Mononuclear cell (primary cell): Measurements from ENCODE around the gene TOR2A. TPM values are rescaled to one million over a fixed set of nuclear protein-coding genes. Genes with fewer than 3 reads are reported as not detected.
A peak's percentile ranks its signal among the peaks of the same experiment; 100 is the strongest.

Source experiments
- H3K27me3 ChIP-seq: 2 replicates; pipeline ENCODE4 v1.6.0; 2011; ENCODE audit warnings: low read length, control low read depth; ENCODE audit not compliant: insufficient read depth
- H3K4me1 ChIP-seq: 2 replicates; pipeline ENCODE4 v1.5.1; 2011; ENCODE audit warnings: mild to moderate bottlenecking, low read length, control low read depth; ENCODE audit not compliant: insufficient read depth
- H3K4me3 ChIP-seq: 2 replicates; pipeline ENCODE4 v1.5.1; 2011; ENCODE audit warnings: mild to moderate bottlenecking, low read length, moderate library complexity
- H3K9me3 ChIP-seq: 2 replicates; pipeline ENCODE4 v1.5.1; 2011; ENCODE audit warnings: low read depth, mild to moderate bottlenecking, control low read depth, low read length
- total RNA-seq: library from RNA; depleted of rRNA; stranded (reverse); fragments of >200 nt; gene quantifications from one replicate; pipeline ENCODE4 v1.2.3, GENCODE V29; 2012

TOR2A gene
- total RNA-seq, 1 donor = 13.4 TPM

GRCh38 chr9:127722055-127722745 lies 12.9 kb downstream of the TOR2A start:
- no peaks in the 10 kb centered on the region for H3K27me3 ChIP-seq
- no peak overlapping the region for H3K4me3 ChIP-seq
- peaks cover 20% of the 10 kb centered on the region for H3K4me1 ChIP-seq
- no peaks in the 10 kb centered on the region for H3K9me3 ChIP-seq

GRCh38 chr9:127721391-127721821 lies 13.7 kb downstream of the TOR2A start:
- Histone ChIP-seq H3K9me3 (no peaks in the 10 kb centered on the region), H3K4me3 (no peak overlapping the region), H3K4me1 (peaks cover 21% of the 10 kb centered on the region), H3K27me3 (no peaks in the 10 kb centered on the region)

- Histone ChIP-seq H3K27me3 (no peaks in the 10 kb centered on the region), H3K4me1 (peaks cover 26% of the 10 kb centered on the region), H3K9me3 (no peaks in the 10 kb centered on the region), H3K4me3 (no peak overlapping the region)
Observed at GRCh38 chr9:127720865-127721227, 14.2 kb downstream of the TOR2A start.

DNA sequence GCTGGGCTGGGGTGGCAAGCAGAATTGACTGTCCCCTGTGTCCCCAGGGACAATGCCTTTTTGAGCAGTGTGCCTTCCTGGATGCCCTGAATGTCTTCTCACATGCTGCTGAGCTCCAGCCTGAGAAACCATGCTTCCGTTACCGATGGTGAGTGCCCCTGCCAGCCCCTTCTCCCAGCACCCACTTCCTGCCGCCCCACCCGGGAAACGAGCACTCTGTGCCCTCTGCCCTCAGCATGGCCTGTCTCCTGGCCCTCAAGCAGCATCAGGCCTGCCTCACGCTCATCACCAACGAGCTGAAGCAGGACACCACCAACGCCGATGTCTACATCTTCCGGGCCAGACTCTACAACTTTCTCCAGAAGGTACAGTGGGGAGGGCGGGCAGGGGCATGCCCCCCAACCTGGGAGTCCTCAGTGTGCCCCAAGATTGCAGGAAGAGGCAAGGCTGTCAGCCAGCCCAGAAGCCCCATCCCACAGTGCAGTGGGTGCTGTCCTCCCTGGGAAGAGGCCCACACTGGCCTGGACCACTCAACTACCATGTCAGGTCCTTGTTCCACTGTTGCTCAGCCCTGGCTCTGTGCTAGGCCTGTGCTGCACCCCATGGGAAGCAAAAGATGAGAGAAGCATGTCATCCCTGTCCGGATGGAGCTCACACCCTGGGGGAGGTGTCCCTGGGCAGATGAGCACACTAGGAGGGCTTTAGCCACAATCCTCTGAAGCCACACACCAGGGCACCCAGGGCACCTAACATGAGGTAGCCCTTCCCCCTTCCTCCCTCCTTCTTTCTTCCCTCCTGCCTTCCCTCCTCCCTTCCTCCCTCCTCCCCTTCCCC lies 14.8 kb downstream of the TOR2A start:
- H3K9me3 ChIP-seq = no peaks in the 10 kb centered on the region
- H3K4me1 ChIP-seq = peaks cover 27% of the 10 kb centered on the region
- H3K4me3 ChIP-seq = no peak overlapping the region
- no peaks in the 10 kb centered on the region for H3K27me3 ChIP-seq

DNA sequence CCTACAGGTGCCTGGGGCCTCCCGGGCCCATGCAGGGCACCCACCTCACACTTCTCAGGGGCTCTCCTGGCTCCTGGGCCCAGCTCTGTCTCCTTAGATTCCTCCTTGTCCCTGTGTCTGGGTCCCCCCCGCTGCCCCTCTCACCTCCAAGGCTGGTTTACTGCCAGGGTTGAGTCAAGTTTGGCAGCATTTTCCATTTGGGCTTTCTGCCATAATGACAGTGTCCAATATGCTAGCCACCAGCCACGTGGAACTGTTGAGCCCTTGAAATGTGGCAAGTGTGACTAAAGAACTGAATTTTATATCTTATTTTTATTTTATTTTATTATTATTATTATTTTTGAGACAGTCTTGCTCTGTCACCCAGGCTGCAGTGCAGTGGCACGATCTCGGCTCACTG lies 17.3 kb downstream of the TOR2A start:
- Histone ChIP-seq H3K9me3 (no peaks in the 10 kb centered on the region), H3K4me3 (no peak overlapping the region), H3K27me3 (no peaks in the 10 kb centered on the region), H3K4me1 (peaks cover 34% of the 10 kb centered on the region)

DNA sequence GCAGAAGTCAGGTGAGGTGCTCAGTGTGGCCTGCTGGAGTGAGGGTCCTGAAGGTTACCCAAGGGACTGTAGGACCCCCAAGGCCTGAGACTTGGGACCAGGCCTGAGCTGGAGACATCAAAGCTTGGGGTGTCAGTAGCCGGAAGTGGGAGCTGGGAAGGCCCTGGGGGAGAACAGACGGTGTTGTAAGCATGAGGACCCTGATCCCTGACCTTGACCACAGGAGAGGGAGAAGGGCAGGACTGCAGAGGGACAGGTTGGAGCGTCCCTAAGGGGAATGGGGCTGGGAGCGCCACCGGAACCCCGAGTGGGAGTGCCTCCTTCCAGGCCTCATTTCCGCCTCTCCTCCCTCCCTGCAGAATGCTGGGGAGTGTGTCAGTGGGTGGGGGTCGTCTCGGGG lies 18.7 kb downstream of the TOR2A start:
- H3K9me3 ChIP-seq = no peaks in the 10 kb centered on the region
- no peak overlapping the region for H3K4me3 ChIP-seq
- peaks cover 36% of the 10 kb centered on the region for H3K4me1 ChIP-seq
- H3K27me3 ChIP-seq = no peaks in the 10 kb centered on the region

- Histone ChIP-seq H3K9me3 (no peaks in the 10 kb centered on the region), H3K27me3 (no peaks in the 10 kb centered on the region), H3K4me1 (peaks cover 41% of the 10 kb centered on the region), H3K4me3 (peak within 1 kb of the TSS; percentile 61)
Observed at GRCh38 chr9:127715470-127716337, 19.4 kb downstream of the TOR2A start, which contains the start of the genes PTRH1 and TTC16. TSS of gene PTRH1 (minus strand) at chr9:127715663. CDS start at chr9:127715639, 24 bp downstream. TSS of gene TTC16 (plus strand) at chr9:127716079. CDS start at chr9:127716146, 67 bp downstream.

DNA sequence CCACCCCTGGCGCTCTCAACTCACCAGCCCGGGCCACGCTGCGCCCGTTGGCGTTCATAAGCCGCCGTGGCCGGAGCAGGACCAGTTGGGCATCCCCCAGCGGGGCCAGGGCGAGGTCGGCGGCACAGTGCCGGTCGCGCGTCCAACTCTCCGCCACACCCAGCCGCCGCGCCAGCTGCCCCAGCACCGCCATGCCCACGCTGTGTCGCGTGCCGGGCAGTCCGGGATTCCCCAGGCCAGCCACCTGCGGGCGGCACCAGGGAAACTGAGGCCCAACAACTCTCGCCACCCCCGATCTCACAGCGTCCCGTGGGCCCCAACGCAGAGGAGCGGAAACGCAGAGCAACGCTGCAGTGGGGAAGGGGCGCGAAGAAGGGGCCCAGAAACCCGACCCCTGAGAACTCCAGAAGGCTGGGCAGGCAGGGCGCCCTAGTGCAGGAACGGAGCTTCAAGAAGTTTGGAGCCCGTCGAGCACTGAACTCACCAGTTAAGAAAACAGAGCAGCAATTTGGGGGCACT lies 20.1 kb downstream of the TOR2A start:
- H3K27me3 ChIP-seq = no peaks in the 10 kb centered on the region
- H3K4me1 ChIP-seq = peaks cover 35% of the 10 kb centered on the region
- H3K9me3 ChIP-seq = no peaks in the 10 kb centered on the region
- H3K4me3 ChIP-seq = peak overlapping the region; percentile 61

DNA sequence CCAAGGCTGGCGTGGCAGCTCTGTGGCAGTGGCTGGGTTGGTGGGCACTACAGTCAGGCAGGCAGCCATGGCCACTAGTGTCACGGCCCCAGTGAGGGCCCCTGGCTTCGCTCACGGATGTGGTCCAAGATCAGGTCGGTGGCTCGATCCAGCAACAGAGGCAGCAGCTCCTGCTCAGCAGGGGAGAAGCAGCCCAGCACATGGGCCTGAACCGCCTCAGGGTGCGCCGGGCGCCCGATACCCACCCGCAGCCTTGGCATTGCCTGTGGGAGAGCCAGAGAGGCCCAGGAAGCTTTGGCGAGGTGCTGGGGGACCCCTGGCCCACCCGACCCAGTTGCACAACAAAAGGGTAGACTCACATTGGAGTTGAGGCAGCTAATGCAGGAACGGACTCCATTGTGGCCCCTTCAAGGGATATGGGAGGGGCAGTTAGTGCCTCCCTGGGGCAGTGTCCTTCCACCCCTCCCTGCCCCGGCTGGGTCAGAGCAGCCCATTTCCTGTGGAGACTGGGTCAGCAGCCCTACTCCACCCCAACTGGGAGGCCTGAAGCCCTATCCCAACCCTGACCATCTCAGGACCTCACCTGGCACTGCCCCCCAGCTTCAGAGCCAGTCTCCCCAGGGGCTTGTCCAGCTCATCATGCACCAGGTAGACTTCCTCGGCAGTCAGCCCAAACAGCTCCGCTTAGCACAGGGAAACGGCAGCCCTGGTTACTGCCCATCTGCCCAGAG lies 20.9 kb downstream of the TOR2A start:
- H3K9me3 ChIP-seq = no peaks in the 10 kb centered on the region
- H3K4me1 ChIP-seq = peaks cover 27% of the 10 kb centered on the region
- no peaks in the 10 kb centered on the region for H3K27me3 ChIP-seq
- H3K4me3 ChIP-seq = no peak overlapping the region

GRCh38 chr9:127712867-127713266 lies 22.2 kb downstream of the TOR2A start:
- Histone ChIP-seq H3K27me3 (no peaks in the 10 kb centered on the region), H3K4me1 (peaks cover 20% of the 10 kb centered on the region), H3K4me3 (no peak overlapping the region), H3K9me3 (no peaks in the 10 kb centered on the region)

- H3K9me3 ChIP-seq = no peaks in the 10 kb centered on the region
- H3K4me3 ChIP-seq = no peak overlapping the region
- H3K4me1 ChIP-seq = peaks cover 20% of the 10 kb centered on the region
- no peaks in the 10 kb centered on the region for H3K27me3 ChIP-seq
Observed at GRCh38 chr9:127712371-127712770, 22.7 kb downstream of the TOR2A start.

- peaks cover 20% of the 10 kb centered on the region for H3K4me1 ChIP-seq
- no peaks in the 10 kb centered on the region for H3K9me3 ChIP-seq
- H3K4me3 ChIP-seq = no peak overlapping the region
- no peaks in the 10 kb centered on the region for H3K27me3 ChIP-seq
Observed at GRCh38 chr9:127711831-127712274, 23.2 kb downstream of the TOR2A start.

- H3K4me1 ChIP-seq = peaks cover 18% of the 10 kb centered on the region
- H3K27me3 ChIP-seq = no peaks in the 10 kb centered on the region
- H3K4me3 ChIP-seq = no peak overlapping the region
- H3K9me3 ChIP-seq = no peaks in the 10 kb centered on the region
Observed at GRCh38 chr9:127711226-127711701, 23.8 kb downstream of the TOR2A start.

DNA sequence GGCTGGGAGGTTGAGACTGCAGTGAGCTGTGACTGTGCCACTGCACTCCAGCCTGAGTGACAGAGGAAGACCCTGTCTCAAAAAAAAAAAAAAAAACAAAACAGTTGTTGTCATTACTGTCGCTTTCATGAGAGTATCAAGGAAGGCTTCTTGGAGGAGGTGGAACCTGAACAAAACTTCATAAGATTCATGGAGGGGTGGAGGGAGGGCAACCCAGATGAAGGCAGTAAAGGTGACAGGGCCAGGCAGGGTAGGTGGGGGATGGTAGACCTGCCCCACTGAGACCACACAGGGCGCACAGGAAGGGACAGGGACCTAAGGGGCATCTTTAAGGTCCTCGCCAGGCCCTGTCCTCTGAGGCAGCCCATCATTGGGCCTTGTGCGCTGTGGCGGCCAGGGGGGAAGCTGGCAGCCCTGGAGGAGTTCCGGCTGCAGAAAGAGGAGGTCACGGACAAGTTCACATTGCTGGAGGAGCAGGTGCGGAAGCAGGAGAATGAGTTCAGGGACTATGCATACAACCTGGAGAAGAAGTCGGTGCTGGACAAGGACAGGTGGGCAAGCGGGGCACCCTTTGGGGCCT lies 24.8 kb downstream of the TOR2A start:
- H3K4me3 ChIP-seq = no peak overlapping the region
- H3K9me3 ChIP-seq = no peaks in the 10 kb centered on the region
- H3K4me1 ChIP-seq = peaks cover 14% of the 10 kb centered on the region

More for the DNA sequence above, 24.8 kb downstream of the TOR2A start:
- no peaks in the 10 kb centered on the region for H3K27me3 ChIP-seq
